NCI-H1048 (cell line): ENCODE results near the gene TTN.
"Not testable (repeated sequence)": the region's sequence is repeated elsewhere in the genome, so short reads cannot be mapped to it uniquely, and the experiment has no call there.

Experiments used
- DNase-seq: peaks from one replicate; lab custom pipeline; 2025; lab: John Stamatoyannopoulos, UW

Gene TTN

DNA sequence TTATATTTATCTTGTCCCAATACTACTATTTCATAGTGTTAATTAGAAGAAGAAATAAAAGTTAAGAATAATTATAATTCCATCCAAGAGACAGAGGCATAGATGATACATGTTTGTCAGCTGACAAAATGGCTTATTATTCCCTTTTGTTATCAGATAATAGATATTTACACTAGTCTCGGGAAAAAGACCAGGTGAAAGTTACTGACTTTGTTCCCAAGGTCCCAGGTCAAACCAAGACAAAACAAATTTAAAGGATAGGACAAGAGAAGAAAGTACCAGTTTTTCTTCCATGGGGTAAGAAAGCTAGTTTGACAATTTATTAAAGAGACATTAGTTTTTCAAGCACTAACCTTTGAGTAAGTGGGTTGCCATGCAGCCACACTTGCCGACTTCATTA, 73.2 kb downstream of the TTN start:
- no peak for DNase-seq

DNA sequence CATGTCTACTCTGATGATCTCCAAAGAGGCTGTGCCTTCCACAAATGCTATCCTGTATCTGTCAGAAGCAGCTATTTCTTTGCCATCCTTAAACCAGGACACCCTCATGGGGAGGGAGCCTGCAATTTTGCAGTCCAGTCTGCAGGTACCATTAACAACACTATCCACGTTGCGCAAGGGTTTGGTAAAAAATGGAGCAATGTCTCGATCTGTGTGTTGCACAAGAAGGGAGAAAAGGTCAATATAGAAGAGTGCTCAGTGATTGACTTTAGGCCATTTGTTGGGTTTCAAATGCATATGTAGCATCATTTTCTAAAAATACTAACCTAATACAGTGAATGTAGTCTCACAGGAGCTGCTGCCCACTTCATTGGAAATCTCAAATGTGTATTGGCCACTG, 74.3 kb downstream of the TTN start:
- DNase-seq, result no peak

DNA sequence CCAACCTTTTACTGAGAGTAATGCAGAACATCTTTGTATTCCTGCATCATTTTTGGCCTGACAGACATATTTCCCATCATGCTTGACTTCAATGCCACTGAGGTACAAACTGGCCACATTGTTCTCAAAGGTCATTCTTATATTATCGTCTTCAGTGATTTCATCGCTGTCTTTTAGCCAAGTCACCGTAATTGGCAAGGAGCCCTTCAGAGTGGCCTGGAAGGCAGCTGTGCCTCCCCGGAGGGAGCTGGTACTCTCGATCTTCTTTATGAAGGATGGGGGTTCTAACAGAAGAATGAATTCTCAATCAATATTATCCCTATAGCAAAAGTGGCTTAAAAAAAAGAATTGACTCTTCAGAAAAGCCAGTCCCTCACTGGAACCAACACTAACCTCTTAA, 75.9 kb downstream of the TTN start:
- no peak for DNase-seq

DNA sequence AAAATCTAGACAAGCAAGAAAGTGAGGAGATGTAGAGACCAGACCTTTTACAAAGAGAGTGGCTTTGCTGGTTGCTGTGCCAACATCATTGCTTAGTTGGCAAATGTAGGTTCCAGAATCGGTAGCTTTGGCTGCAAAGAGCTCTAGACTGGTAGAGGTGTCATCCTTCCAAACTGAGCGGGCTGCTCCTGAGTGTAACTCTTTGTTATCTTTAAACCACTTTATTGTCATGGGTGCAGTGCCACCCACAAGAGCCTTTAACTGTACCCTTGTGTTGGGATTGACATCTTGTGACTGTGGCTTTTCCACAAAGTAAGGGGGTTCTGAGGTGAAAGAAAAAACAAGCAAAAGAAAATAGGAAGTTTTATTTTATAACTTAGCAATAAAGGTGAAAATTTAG, 77.2 kb downstream of the TTN start:
- DNase-seq, result no peak

DNA sequence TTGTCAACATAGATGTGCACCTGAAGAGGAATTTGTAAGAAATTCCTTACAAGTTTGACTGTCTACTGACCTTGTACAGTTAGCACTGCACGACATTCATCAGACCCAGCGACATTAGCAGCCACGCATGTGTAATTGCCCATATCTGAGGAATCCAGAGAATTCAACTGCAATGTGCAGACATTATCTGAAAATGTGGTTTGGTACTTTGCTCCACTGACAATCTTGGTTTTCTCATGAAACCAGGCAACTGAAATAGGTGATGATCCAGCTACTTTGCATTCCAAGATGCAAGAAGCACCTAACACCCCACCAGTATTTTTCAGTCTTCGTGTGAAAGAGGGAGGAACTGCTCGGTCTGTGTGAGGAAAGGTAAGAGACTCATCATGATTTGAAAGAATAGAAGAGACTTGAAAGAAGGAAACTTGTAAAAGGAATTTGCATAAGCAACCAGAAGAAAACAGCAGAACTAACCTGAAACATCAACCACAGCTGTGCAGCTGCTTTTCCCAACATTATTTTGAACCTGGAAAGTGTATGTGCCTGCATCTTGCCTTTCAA, 83.4 kb downstream of the TTN start:
- DNase-seq, result no peak

DNA sequence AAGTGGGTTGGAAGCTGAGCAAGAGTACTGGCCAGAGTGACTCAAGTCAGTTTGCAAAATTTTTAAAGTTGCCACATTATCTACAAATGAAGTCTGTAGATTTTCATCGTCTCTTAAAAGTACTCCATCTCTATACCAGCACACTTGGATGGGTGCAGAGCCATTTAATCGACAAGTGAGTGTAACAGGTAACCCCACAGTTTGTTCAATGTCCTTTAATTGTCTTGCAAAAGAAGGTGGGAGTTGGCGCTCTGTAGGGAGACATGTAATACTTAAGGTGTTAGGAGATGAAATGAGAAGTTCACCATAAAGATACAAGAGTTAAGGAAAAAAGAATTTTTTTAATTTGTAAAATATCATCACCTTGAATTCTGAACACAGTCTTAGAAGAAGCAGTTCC, 84.9 kb downstream of the TTN start:
- no peak for DNase-seq

DNA sequence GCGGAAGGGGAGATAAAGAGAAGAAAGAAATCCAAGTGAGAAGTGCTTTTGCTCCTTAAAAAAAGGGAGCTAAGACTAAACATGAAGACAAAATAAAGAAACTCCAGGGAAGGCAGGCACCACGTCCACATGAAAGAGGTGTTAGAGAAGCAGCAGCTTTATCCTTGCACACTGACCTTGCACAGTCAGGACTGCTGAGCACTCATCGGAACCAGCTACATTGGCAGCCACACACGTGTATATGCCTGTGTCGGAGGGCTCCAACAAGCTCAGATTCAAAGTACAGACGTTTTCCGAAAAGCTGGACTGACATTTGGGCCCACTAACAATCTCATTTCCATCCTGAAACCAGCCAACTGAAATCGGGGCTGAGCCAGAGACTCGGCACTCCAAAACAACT, 88.2 kb downstream of the TTN start:
- DNase-seq, result no peak

DNA sequence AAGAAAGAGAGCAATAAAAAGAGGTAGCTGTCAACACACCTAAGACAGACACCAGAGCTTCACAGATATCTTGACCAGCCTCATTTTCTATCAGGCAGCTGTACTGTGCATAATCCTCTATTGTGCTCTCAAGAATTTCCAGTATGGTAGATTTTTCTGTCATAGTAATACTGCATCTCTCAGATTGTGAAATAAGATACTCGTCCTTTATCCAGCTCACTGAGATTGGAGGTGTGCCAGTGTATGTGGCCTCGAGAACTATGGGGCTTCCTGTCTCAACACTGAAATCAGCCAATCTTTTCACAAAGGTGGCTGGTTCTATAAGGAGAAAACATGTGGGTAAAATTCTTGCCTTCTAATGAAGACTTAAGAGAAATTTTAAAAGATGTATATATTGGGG, 88.9 kb downstream of the TTN start:
- DNase-seq, result no peak

DNA sequence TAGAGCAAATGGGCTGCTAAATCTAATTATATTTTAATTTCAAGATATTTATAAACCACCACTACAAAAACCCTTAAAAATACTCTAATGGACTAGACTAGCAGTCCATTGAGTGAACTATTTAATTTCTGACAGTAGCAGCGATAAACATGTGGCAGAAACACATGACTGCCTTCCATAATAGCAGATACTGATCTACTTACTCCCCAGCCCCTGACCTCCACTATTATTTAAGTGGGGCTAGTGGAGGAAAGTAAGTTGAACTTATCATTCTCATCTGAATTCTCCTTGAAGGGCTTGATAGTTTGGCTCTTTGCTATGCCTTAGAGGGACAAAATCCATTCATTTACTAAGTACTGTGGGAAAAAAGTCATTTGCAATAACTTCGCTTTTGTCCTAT, 90.8 kb downstream of the TTN start:
- DNase-seq, result no peak

DNA sequence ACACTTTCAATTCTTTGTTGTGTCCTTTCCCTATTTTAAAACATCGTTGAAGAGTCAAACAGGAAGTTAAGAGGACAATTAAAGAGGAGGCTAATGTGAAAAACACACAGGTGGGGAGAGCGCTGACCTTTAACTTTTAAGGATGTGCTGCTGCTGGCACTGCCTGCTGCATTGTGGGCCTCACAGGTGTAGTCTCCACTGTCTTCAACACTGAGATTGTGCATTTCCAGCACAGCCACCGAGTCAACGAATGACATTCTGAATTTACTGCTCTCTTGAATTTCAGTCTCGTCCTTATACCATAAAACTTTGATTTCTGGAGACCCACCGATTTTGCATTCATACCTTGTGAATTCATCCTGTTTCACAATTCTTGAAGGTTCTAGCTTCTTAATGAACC, 91.9 kb downstream of the TTN start:
- DNase-seq, result no peak

DNA sequence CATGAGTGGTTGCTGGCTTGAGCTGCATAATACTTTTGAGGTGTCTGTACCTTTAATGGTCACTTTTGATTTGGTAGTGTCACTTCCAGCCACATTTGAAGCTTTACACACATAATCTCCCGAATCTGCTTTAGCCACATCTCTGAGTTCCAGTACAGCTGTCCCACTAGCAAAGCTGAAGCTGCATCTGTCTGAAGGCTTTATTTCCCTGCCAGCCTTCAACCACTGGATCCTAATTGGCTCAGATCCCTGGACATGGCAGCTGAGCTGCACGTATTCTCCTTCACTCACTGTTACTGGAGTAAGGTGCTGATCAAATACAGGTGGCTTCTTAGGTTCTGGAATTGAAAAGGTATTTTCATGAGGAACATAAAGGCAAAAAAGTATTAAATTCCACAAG, 99.7 kb downstream of the TTN start:
- DNase-seq, result no peak

DNA sequence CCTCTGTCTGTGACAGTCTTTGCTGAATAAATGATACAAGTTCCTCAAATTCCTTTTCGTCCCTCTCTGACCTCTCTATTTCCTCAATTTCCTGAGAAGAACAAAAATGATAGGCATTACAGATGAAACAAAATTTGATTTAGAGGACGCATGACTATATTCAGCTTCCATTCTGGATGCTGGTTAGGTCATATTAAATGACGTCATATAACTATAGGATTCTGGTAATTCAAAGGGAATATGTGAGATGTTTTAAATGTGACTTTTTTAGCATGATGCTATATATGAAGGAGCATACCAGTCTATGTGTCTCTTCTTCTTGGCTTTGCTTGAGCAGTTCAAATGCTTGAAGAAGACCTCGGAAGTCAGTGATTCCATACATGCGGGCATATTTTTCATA, 102.3 kb downstream of the TTN start:
- no peak for DNase-seq

DNA sequence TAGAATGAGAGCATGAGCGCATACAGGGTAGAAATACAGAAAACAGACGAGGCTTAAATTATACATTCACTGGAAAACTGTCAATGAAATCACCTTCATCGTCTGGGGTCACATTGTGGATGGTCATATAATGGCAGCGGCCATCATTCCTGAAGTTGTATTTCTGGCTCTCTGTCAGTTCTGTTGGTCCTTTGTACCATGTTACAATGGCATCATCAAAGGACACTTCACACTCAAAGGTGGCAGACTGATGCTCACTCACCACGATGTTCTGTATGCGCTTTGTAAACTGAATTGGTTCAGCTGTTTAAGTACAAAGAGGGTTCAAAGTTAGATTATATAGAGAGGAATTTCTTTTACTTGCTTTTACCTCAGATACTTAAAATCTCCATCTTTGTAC, 104.9 kb downstream of the TTN start:
- no peak for DNase-seq

DNA sequence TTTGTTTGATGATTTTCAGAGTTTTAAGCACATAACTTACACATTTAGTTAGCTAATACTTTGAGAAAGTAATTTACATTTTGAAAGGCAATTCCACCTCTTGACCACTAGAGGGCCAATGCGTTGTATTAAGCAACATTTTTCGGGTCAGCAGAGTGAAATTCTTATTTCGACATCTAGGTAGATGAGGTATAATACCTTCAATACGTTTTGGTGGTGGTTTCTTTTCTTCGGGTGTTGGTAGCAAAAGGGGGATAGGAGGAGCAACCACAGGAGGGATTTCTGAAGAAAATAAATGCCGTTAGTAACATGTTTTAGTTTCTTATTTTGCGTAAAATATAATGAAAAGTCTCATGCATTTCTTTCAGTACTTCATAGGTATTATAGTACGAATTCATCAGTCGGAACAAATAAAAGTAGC, 106.3 kb downstream of the TTN start:
- DNase-seq, result no peak

DNA sequence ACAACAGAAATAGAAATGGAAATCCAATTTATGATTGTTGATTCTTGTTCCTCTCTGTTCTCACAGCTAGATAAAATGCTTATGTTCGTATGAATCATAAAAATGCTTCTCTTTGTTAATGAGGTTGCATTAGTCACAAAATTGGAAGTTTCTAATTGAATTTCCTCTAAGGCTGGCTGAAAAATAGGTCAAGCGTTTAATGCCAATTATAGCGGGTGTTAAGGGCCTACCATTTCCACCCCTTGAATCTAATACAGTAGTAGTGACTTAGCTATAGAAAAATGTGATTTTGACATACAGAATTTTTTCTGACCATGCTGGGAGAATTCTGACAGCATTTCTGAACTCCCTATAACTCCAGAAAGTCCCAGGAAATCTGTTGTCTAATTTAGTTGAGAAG, 107.1 kb downstream of the TTN start:
- DNase-seq, result no peak

DNA sequence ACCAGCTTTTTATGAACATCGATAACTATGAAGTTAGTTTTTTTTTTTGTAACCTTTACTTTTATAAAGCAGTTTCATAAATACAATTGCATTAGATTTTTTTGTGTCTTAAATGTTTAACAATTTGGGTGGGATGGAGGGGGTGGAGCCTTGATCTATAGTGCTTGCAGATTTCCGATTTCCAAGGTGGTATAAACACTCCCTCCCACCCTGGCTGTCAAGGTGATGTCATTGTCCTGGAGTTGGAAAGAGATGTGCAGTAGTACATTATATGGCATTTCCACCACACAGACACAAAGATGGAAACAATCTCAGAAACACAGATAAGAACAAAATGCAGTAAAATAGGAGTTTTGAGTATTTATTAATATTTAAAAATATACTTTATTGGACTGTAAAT, 114.4 kb downstream of the TTN start:
- no peak for DNase-seq

DNA sequence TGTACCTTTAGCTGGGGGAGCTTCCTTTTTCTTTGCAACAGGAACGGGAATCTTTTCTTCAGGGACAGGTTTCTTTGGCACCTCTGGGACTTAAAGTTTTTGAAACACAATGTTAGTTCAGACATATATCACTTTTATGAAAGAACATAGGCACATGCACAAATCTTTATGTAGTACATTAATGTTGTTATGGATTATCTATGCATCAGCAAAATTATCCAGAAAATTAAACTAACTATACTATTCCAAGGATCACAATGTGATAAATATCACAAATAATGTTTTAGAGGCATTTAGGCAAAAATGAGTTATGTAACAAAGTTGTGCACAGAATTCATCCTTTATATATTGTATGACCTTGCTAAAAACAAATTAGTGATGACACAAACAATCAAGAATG, 117.4 kb downstream of the TTN start:
- no peak for DNase-seq

DNA sequence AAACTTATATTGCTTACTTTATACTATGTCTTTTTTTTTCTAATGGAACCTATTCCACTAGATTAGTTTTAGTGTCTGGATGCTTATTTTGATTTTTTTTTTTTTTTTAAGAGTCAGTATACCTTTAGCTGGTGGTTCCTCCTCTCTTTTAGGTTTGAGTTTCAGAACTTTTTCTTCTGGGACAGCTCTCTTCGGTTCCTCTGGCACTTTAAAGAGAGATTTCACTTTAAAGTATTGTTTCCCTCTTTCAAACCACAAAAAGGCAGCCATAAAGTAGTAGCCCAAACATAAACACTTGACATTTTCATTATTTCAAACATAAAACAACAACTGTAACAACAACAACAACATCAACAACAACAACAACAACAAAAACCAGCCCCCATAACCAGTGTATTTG, 123.3 kb downstream of the TTN start:
- DNase-seq, result no peak

DNA sequence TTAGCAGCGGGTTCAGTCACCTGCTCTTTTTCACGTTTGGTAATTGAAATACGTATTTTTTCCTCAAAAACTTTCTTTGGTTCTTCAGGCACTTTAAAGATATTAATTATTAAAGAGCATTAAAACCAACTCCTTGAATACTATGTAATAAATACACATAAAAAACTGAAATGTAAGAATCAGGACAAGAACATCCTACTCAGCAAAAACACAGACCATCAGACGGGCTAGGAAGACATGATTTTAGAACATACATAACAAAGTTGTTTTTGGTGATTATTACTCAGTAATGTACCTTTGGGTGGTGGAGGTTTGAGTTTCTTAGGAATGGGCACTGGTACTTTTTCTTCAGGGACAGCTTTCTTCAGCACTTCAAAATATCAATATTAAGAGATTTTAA, 126.1 kb downstream of the TTN start:
- DNase-seq, result no peak

DNA sequence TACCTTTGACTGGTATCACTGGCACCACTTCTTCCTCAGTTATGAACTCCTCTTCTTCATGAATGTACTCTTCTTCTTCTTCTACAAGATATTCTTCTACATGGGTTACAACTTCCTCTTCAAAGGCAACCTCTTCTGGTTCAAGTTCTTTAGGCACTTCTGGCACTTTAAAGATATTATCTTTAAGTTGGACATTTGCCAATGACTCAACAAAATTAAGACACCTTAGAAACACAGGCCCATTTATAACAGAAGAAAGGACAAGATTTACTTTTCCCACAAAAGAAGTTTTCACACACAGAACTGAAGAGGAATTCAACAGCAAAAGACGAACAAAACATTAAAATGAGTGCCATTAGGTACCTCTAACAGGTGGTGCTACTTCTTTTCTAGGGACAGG, 127.3 kb downstream of the TTN start:
- no peak for DNase-seq

DNA sequence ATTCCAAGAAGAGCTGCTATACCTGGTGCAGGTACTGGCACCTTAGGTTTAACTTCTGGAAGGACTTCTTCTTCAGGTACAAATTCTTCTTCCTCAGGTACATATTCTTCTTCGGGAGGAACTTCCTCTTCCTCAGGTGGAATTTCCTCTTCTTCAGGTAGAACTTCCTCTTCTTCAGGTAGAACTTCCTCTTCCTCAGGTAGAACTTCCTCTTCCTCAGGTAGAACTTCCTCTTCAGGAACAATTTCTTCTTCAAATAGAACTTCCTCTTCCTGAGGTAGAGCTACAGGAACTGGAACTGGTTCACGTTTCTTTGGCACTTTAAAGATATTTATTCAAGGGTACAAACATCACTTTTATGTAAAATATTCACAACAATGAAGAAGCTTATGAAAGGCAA, 129.6 kb downstream of the TTN start:
- DNase-seq, result no peak

DNA sequence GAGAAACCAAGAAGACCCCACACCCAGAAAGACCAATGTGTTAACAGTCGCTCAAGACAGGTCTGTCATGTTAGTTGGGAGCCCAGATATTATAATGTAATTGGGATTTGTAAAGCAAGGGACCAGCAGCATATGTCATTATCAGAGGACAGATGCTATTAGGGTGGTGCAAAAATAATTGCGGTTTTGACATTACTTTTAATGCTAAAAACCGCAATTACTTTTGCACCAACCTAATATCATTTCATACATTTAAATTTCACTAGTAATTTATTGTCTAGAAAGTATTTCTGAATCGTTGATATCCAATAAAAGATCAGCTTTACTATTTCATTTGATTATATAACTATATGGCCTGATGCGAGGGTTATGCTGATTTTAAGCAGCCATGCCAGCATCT, 131.2 kb downstream of the TTN start:
- DNase-seq, result no peak

DNA sequence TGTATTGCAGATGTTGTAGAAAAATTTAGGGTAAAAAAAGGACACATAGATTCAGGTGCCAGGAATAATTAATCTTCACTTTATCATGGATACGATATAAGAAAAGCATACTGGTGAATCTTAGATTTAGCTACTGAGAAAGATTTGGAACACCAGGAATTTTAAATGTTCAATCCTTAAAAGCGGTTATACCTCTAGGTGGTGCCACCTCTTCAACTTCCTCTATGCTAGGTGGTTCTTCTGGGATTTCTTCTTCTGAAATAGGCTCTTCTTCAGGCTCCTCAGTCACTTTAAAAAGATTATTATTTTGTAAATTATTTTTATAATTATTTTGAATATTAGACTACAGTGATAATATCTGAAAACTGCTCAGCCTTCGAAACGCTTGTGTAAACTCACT, 133.1 kb downstream of the TTN start:
- no peak for DNase-seq

DNA sequence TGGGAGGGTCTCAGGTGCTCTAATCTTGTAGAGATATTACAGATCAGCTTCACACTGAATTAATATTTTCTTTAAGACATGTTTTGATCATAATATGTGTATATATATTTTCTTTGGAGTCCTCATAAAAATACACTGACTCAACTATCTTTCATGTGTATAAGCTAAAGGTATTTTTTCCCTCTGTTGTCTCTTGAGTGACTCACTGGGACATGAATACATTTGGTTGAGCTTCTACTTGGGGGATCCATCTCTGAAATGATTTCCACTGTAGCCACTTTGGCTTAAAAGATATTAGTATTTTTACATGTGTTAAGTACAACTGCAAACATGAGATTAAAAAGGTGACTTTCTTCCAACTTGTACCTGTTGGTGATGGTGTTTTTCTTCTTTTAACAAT, 140.8 kb downstream of the TTN start:
- no peak for DNase-seq

DNA sequence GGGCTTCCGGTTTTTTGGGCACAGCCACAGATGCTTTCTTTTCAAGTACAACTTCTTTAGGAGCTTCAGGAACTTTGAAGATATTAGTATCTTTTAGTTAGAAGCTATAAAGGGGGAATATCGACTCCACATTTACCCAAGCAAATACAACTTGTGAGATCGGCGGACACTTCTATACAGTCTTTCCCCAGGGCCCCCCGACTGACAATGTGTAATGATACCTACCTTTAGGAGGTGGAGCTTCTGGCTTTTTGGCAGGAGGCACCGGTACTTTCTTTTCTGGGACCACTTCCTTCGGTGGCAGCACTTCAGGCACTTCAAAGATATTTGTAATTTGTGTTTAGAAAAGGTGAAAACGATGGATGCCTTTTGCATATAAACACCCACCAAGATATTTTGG, 148.7 kb downstream of the TTN start:
- DNase-seq, result not testable (repeated sequence)
